HCT116 (cell line): ENCODE results near the gene SLCO4A1. TPM values are rescaled to one million over a fixed set of nuclear protein-coding genes. Genes with fewer than 3 reads are reported as not detected.
A peak's percentile ranks its signal among the peaks of the same experiment; 100 is the strongest.

Experiments
- ATAC-seq: fragments of 200-7000 bp; cut with Tn5 transposase; 2 replicates; pipeline ENCODE4 v1.9.1; 2020; ENCODE audit warnings: mild to moderate bottlenecking, moderate library complexity
- BruUV-seq: library from RNA; stranded (reverse); fragments of 400-500 nt; replicated peaks from 2 replicates; lab custom pipeline; 2021; lab: Mats Ljungman, UMichigan
- CTCF ChIA-PET: fragments of 300-600 bp; sonication (Branson Sonifier 250); formaldehyde crosslinking; loops from one replicate; lab custom pipeline; 2021; ENCODE audit warnings: antibody characterized with exemption; lab: Charles Lee
- POLR2A ChIA-PET: fragments of 300-600, 350-600 bp; sonication (Branson Sonifier 250); formaldehyde crosslinking; loops from one replicate; lab custom pipeline; 2021; ENCODE audit warnings: antibody characterized with exemption; lab: Charles Lee
- RAD21 ChIA-PET, 2 experiments: fragments of 300-600 bp; sonication (Branson Sonifier 250); formaldehyde crosslinking; loops; one replicate each; lab custom pipeline; 2023; ENCODE audit warnings: low total read pairs in 2 of 2; ENCODE audit not compliant: uncharacterized antibody in 2 of 2, unreplicated experiment in 2 of 2, low non-redundant PET in 1 of 2; lab: Charles Lee
- DNase-seq: peaks from one replicate; pipeline ENCODE4 v3.0.0-alpha.2; 2010; ENCODE audit warnings: low read depth, low spot score
- H2AFZ ChIP-seq: fragments of 200-600 bp; shearing (Covaris generic), sonication (generic); 2 replicates; pipeline ENCODE4 v1.6.1; 2017; ENCODE audit warnings: low read depth, mixed run types, mixed read lengths, antibody characterized with exemption, low read length; ENCODE audit not compliant: poor library complexity, severe bottlenecking
- H3K27ac ChIP-seq: 2 replicates; pipeline ENCODE4 v1.5.1; 2012; ENCODE audit warnings: low read depth, low read length
- H3K27me3 ChIP-seq: fragments of 200-600 bp; sonication (generic); 2 replicates; pipeline ENCODE4 v1.6.1; 2016; ENCODE audit warnings: mixed run types, low read length, mixed read lengths; ENCODE audit not compliant: insufficient read depth
- H3K36me3 ChIP-seq, 2 experiments: fragments of 200-500 bp in 1 of 2; fragments of 200-600 bp in 1 of 2; sonication (Bioruptor generic) in 1 of 2; sonication (generic) in 1 of 2; 2 replicates each; pipeline versions ENCODE4 v1.5.1 to v1.6.1; 2014 to 2016; ENCODE audit warnings: low read length in 2 of 2, inconsistent platforms in 1 of 2, mixed read lengths in 1 of 2, mixed run types in 1 of 2; ENCODE audit not compliant: insufficient read depth in 2 of 2, control insufficient read depth in 1 of 2
- H3K4me1 ChIP-seq, 2 experiments: fragments of 200-600 bp in 1 of 2; sonication (generic) in 1 of 2; 2 replicates each; pipeline versions ENCODE4 v1.5.1 to v1.6.1; 2012 to 2017; ENCODE audit warnings: low read length in 2 of 2, inconsistent platforms in 1 of 2, mild to moderate bottlenecking in 1 of 2, mixed read lengths in 1 of 2, mixed run types in 1 of 2, moderate library complexity in 1 of 2; ENCODE audit not compliant: insufficient read depth in 2 of 2, control insufficient read depth in 1 of 2
- H3K4me2 ChIP-seq: fragments of 200-600 bp; sonication (generic); 2 replicates; pipeline ENCODE4 v1.6.1; 2017; ENCODE audit warnings: mixed run types, low read length, mixed read lengths
- H3K4me3 ChIP-seq, 2 experiments: fragments of 200-600 bp in 1 of 2; sonication (generic) in 1 of 2; replicated peaks in 1 of 2; 2 replicates each; pipeline ENCODE4 v1.5.1; 2011 to 2016; ENCODE audit warnings: low read length in 2 of 2, control low read depth in 1 of 2, low read depth in 1 of 2, mild to moderate bottlenecking in 1 of 2, mixed read lengths in 1 of 2, mixed run types in 1 of 2
- H3K79me2 ChIP-seq: fragments of 200-600 bp; sonication (generic); 2 replicates; pipeline ENCODE4 v1.6.1; 2017; ENCODE audit warnings: mild to moderate bottlenecking, mixed run types, low read length, moderate library complexity, mixed read lengths; ENCODE audit not compliant: insufficient read depth
- H3K9ac ChIP-seq: fragments of 200-600 bp; sonication (generic); 2 replicates; pipeline ENCODE4 v1.6.1; 2016; ENCODE audit warnings: low read length, mixed read lengths
- H3K9me2 ChIP-seq: fragments of 200-600 bp; sonication (generic), shearing (Covaris generic); 2 replicates; pipeline ENCODE4 v1.6.1; 2017; ENCODE audit warnings: mixed run types, mild to moderate bottlenecking, moderate library complexity; ENCODE audit not compliant: insufficient read depth
- H3K9me3 ChIP-seq, 2 experiments: fragments of 200-500 bp in 1 of 2; fragments of 200-600 bp in 1 of 2; sonication (Bioruptor generic) in 1 of 2; sonication (generic) in 1 of 2; 2 replicates each; pipeline ENCODE4 v1.6.1; 2014 to 2017; ENCODE audit warnings: low read length in 2 of 2, mixed read lengths in 2 of 2, inconsistent platforms in 1 of 2, low read depth in 1 of 2, mild to moderate bottlenecking in 1 of 2, mixed run types in 1 of 2, moderate library complexity in 1 of 2; ENCODE audit not compliant: control insufficient read depth in 1 of 2, insufficient read depth in 1 of 2
- H4K20me1 ChIP-seq: fragments of 200-600 bp; sonication (generic), shearing (Covaris generic); 2 replicates; pipeline ENCODE4 v1.6.1; 2017; ENCODE audit warnings: mixed run types, mild to moderate bottlenecking, moderate library complexity; ENCODE audit not compliant: insufficient read depth
- CBX3 ChIP-seq: IDR thresholded peaks from 2 replicates; pipeline ENCODE4 v1.6.1; 2012; ENCODE audit warnings: low read depth
- CEBPB ChIP-seq: IDR thresholded peaks from 2 replicates; pipeline ENCODE4 v1.6.1; 2012; ENCODE audit warnings: low read depth
- EZH2phosphoT487 ChIP-seq: fragments of 200-600 bp; IDR thresholded peaks from 2 replicates; pipeline ENCODE4 v1.6.1; 2018; ENCODE audit warnings: antibody characterized with exemption, borderline replicate concordance
- JUND ChIP-seq: IDR thresholded peaks from 2 replicates; pipeline ENCODE4 v1.6.1; 2012
- MAX ChIP-seq: IDR thresholded peaks from 2 replicates; pipeline ENCODE4 v1.6.1; 2012
- POLR2AphosphoS5 ChIP-seq: IDR thresholded peaks from 2 replicates; pipeline ENCODE4 v1.6.1; 2011; ENCODE audit warnings: mild to moderate bottlenecking, low read depth, low read length, moderate library complexity
- RAD21 ChIP-seq: IDR thresholded peaks from 2 replicates; pipeline ENCODE4 v1.6.1; 2012; ENCODE audit warnings: low read depth, mild to moderate bottlenecking
- ZFX ChIP-seq: fragments of 450-650 bp; IDR thresholded peaks from 2 replicates; pipeline ENCODE4 v1.6.1; 2017
- intact Hi-C: fragments of 100-400 bp; cut with micrococcal nuclease; formaldehyde crosslinking; loops from 2 replicates; pipeline ENCODE4 v1.10.0; 2022
- total RNA-seq: library from RNA; stranded (reverse); gene quantifications from one replicate; pipeline ENCODE4 v1.2.1, GENCODE V29; 2021; ENCODE audit not compliant: unreplicated experiment
- TF ChIP-seq, protein P1 (sequence below), 3 experiments: fragments of 200-600 bp in 1 of 3; sonication (generic) in 1 of 3; IDR thresholded peaks in 2 of 3; conservative IDR thresholded peaks in 1 of 3; 2 replicates each; pipeline ENCODE4 v1.5.1; 2012 to 2017; ENCODE audit warnings: low read depth in 2 of 3, low read length in 2 of 3, antibody characterized with exemption in 1 of 3, borderline replicate concordance in 1 of 3, control low read depth in 1 of 3, mild to moderate bottlenecking in 1 of 3, mixed read lengths in 1 of 3, mixed run types in 1 of 3, moderate library complexity in 1 of 3; ENCODE audit not compliant: insufficient read depth in 1 of 3

The SLCO4A1 gene
- total RNA-seq, 1 experiment from 2014 or later: 107 TPM

DNA sequence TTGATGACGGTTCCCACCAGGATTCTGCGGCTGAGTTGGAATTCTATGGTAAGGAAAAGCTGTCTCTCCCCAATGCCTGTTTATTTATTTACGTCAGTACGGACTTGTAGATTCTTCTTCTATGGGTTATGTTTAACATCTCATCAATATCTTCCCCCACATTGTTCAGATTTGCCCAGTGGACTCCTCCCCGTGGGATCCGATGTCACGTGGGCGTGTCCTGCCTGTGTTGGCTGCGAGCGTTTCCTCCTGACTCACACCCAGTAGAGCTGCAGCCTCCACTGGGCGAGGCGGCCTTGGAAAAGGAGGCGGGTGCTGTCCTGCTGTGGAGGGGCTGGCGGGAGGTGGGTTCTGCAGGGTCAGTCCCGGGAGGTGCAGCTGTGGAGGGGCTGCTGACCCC lies 46.8 kb upstream of the SLCO4A1 start (continued):
- TF ChIP-seq, protein P1, sequence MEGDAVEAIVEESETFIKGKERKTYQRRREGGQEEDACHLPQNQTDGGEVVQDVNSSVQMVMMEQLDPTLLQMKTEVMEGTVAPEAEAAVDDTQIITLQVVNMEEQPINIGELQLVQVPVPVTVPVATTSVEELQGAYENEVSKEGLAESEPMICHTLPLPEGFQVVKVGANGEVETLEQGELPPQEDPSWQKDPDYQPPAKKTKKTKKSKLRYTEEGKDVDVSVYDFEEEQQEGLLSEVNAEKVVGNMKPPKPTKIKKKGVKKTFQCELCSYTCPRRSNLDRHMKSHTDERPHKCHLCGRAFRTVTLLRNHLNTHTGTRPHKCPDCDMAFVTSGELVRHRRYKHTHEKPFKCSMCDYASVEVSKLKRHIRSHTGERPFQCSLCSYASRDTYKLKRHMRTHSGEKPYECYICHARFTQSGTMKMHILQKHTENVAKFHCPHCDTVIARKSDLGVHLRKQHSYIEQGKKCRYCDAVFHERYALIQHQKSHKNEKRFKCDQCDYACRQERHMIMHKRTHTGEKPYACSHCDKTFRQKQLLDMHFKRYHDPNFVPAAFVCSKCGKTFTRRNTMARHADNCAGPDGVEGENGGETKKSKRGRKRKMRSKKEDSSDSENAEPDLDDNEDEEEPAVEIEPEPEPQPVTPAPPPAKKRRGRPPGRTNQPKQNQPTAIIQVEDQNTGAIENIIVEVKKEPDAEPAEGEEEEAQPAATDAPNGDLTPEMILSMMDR (IDR thresholded peaks at IDR 0.05 in 2 of 3, conservative IDR thresholded peaks at IDR 0.05 in 1 of 3; ENCODE audit: borderline replicate concordance in 1 of 3, insufficient read depth in 1 of 3, low read depth in 2 of 3, low read length in 2 of 3): no peak
- TF ChIP-seq RAD21 (no peak), JUND (no peak), ZFX (no peak), POLR2AphosphoS5 (peak; percentile 70)

DNA sequence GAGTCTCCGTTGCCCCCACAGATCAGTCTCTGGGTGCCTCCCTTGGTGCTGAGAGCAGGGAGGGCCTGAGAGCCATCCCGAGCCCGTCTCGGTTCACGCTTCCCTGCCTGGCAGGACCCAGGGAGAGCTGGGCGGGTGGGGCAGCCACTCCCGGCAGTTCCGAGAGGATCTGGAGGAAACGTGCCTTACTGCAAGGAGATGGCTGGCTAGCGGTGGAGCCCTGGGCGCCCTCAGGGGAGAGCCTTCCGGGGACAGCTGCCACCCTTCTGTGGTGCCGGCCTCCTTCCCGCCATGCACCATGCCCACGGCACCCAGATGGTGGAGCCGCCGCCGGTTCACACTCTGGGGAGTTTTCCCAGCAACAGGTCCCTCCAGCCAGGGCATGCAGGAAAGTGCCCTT lies 45.8 kb upstream of the SLCO4A1 start:
- Histone ChIP-seq H3K9me3 (no peaks in the 10 kb centered on the region), H3K79me2 (no peaks in the 10 kb centered on the region), H3K27me3 (no peaks in the 10 kb centered on the region), H3K9ac (no peak overlapping the region), H3K27ac (no peak overlapping the region; the same call in 1 of the 2 replicates), H3K4me3 (no peak overlapping the region), H4K20me1 (no peaks in the 10 kb centered on the region), H3K4me1 (peaks cover 18 to 35% of the 10 kb centered on the region in 2 experiments; a peak in 3 of 4 replicates), H3K9me2 (no peaks in the 10 kb centered on the region), H2AFZ (no peak overlapping the region), H3K4me2 (no peak overlapping the region), H3K36me3 (no peaks in the 10 kb centered on the region)
- BruUV-seq: no TSS peak
- ChIA-PET CTCF (no interaction called here), POLR2A (no interaction called here), RAD21 (no interaction called here)
- no peak for DNase-seq
- TF ChIP-seq EZH2phosphoT487: no peak
- no peak for TF ChIP-seq CEBPB
- TF ChIP-seq CBX3: no peak
- TF ChIP-seq MAX: no peak
- TF ChIP-seq RAD21: no peak
- no peak for TF ChIP-seq JUND
- ATAC-seq: no peak
- intact Hi-C loops: no loop called here
